ENCODE data around the gene ZYG11A.

GRCh38 chr1:52852854-52853253, 10.3 kb downstream of the ZYG11A start:
- TF ChIP-seq MYNN (tag by site-specific recombination; IDR thresholded peaks at IDR 0.05; ENCODE audit: borderline replicate concordance): no peak
- no peak for TF ChIP-seq CTCF (tag by site-specific recombination; IDR thresholded peaks at IDR 0.05)
- TF ChIP-seq BCL11A (tag by site-specific recombination; IDR thresholded peaks at IDR 0.05; ENCODE audit: low read depth): no peak
- TF ChIP-seq ZNF664 (tag by site-specific recombination; IDR thresholded peaks at IDR 0.05): no peak
- no peak for TF ChIP-seq ZNF560 (tag by site-specific recombination; IDR thresholded peaks at IDR 0.05; ENCODE audit: borderline replicate concordance)
- no peak for TF ChIP-seq ZNF2 (tag by site-specific recombination; IDR thresholded peaks at IDR 0.05)
- no peak for TF ChIP-seq ZNF449 (tag by site-specific recombination; IDR thresholded peaks at IDR 0.05)
- no peak for TF ChIP-seq ZNF280D (tag by site-specific recombination; IDR thresholded peaks at IDR 0.05)
- no peak for TF ChIP-seq ZNF529 (tag by site-specific recombination; IDR thresholded peaks at IDR 0.05; ENCODE audit: insufficient replicate concordance)
- TF ChIP-seq ZBTB21 (tag by site-specific recombination; IDR thresholded peaks at IDR 0.05): no peak
- no peak for TF ChIP-seq ZNF18 (tag by site-specific recombination; IDR thresholded peaks at IDR 0.05)
- TF ChIP-seq ZSCAN23 (tag by site-specific recombination; IDR thresholded peaks at IDR 0.05): no peak
- no peak for TF ChIP-seq YY1 (tag by site-specific recombination; IDR thresholded peaks at IDR 0.05)
